ENCODE measurements around the gene STAG1. TPM values are rescaled to one million over a fixed set of nuclear protein-coding genes. Genes with fewer than 3 reads are reported as not detected.
A peak's percentile ranks its signal among the peaks of the same experiment; 100 is the strongest.

Gene STAG1
- polyA plus RNA-seq, 1 donor from 2014 or later: 30.8 TPM

GRCh38 chr3:136751316-136752171 is 634 bp downstream of the STAG1 start:
- peak overlapping the region; percentile 82 for H3K4me3 ChIP-seq (ENCODE audit: low read length)
- H3K9ac ChIP-seq (ENCODE audit: low read length): peak overlapping the region; percentile 87
- no peaks in the 10 kb centered on the region for H3K36me3 ChIP-seq (ENCODE audit: insufficient read depth, low read length)
- H3K9me2 ChIP-seq (ENCODE audit: insufficient read depth, low read length): no peaks in the 10 kb centered on the region
- TF ChIP-seq EP300 (conservative IDR thresholded peaks at IDR 0.05; ENCODE audit: poor library complexity, severe bottlenecking) (no peak), MXI1 (conservative IDR thresholded peaks at IDR 0.05; ENCODE audit: poor library complexity, severe bottlenecking) (peak; percentile 41), CTCF (IDR thresholded peaks at IDR 0.05; ENCODE audit: poor library complexity, severe bottlenecking) (no peak), POLR2AphosphoS5 (IDR thresholded peaks at IDR 0.05) (no peak)
- no peaks in the 10 kb centered on the region for H3F3A ChIP-seq (ENCODE audit: insufficient read depth, low read length, poor library complexity, severe bottlenecking)
- peak overlapping the region; percentile 81 for H3K4me2 ChIP-seq (ENCODE audit: low read length)
- H3K27ac ChIP-seq (ENCODE audit: low read length): peak overlapping the region; percentile 92
- peaks cover 44% of the 10 kb centered on the region for H3K79me2 ChIP-seq (replicated peaks; ENCODE audit: insufficient read depth, low read length)
- H3K9me3 ChIP-seq (ENCODE audit: low read length): no peaks in the 10 kb centered on the region
- peak overlapping the region; percentile 70 for H2AFZ ChIP-seq (ENCODE audit: low read depth, low read length)
- no peaks in the 10 kb centered on the region for H4K20me1 ChIP-seq (ENCODE audit: insufficient read depth)
- H3K27me3 ChIP-seq (ENCODE audit: insufficient read depth, low read depth, low read length): no peaks in the 10 kb centered on the region

GRCh38 chr3:136750897-136751315 is 1.3 kb downstream of the STAG1 start:
- peak overlapping the region; percentile 70 for H2AFZ ChIP-seq (ENCODE audit: low read depth, low read length)
- H3K36me3 ChIP-seq (ENCODE audit: insufficient read depth, low read length): no peaks in the 10 kb centered on the region
- H3K9me3 ChIP-seq (ENCODE audit: low read length): no peaks in the 10 kb centered on the region
- H3K4me3 ChIP-seq (ENCODE audit: low read length): peak overlapping the region; percentile 82
- no peaks in the 10 kb centered on the region for H4K20me1 ChIP-seq (ENCODE audit: insufficient read depth)
- H3F3A ChIP-seq (ENCODE audit: insufficient read depth, low read length, poor library complexity, severe bottlenecking): no peaks in the 10 kb centered on the region
- no peaks in the 10 kb centered on the region for H3K9me2 ChIP-seq (ENCODE audit: insufficient read depth, low read length)
- no peak for TF ChIP-seq RAD21 (conservative IDR thresholded peaks at IDR 0.05)
- no peak for TF ChIP-seq EZH2 (IDR thresholded peaks at IDR 0.05; ENCODE audit: borderline replicate concordance, insufficient read depth, low read length, poor library complexity, severe bottlenecking)
- no peak for TF ChIP-seq TAF1 (IDR thresholded peaks at IDR 0.05; ENCODE audit: low read depth)
- TF ChIP-seq REST (IDR thresholded peaks at IDR 0.05; ENCODE audit: borderline replicate concordance): no peak
- TF ChIP-seq EP300 (conservative IDR thresholded peaks at IDR 0.05; ENCODE audit: poor library complexity, severe bottlenecking): no peak
- no peak for TF ChIP-seq CTCF (IDR thresholded peaks at IDR 0.05; ENCODE audit: poor library complexity, severe bottlenecking)
- TF ChIP-seq MXI1 (conservative IDR thresholded peaks at IDR 0.05; ENCODE audit: poor library complexity, severe bottlenecking): no peak
- no peak for TF ChIP-seq SMC3 (conservative IDR thresholded peaks at IDR 0.05; ENCODE audit: poor library complexity)
- no peak for TF ChIP-seq POLR2AphosphoS5 (IDR thresholded peaks at IDR 0.05)
- H3K79me2 ChIP-seq (replicated peaks; ENCODE audit: insufficient read depth, low read length): peaks cover 51% of the 10 kb centered on the region
- peak overlapping the region; percentile 92 for H3K27ac ChIP-seq (ENCODE audit: low read length)
- peak overlapping the region; percentile 81 for H3K4me2 ChIP-seq (ENCODE audit: low read length)
- H3K9ac ChIP-seq (ENCODE audit: low read length): peak overlapping the region; percentile 87
- no peaks in the 10 kb centered on the region for H3K27me3 ChIP-seq (ENCODE audit: insufficient read depth, low read depth, low read length)

Data from neural cell (in vitro differentiated cells).